AG10803 (cell line): ENCODE measurements around the gene TAS1R3.
A peak's percentile ranks its signal among the peaks of the same experiment; 100 is the strongest.

ENCODE experiments used
- DNase-seq: peaks from one replicate; pipeline ENCODE4 v3.0.0; 2010; ENCODE audit warnings: low read depth
- H3K4me3 ChIP-seq: 2 replicates; pipeline ENCODE4 v1.5.1; 2011; ENCODE audit warnings: mild to moderate bottlenecking, low read length, control low read depth
- CTCF ChIP-seq: conservative IDR thresholded peaks from 2 replicates; pipeline ENCODE4 v1.5.1; 2011; ENCODE audit warnings: mild to moderate bottlenecking, low read length, control low read depth, inconsistent platforms

Gene TAS1R3

GRCh38 chr1:1331068-1331965 is at the start of gene TAS1R3:
TSS of gene TAS1R3 (plus strand) at chr1:1331280. CDS start at chr1:1331346, 66 bp downstream.
- DNase-seq: no peak
- H3K4me3 ChIP-seq: no peak within 1 kb of the TSS
- no peak for TF ChIP-seq CTCF

GRCh38 chr1:1281533-1282321 is 49.4 kb upstream of the TAS1R3 start:
- H3K4me3 ChIP-seq: no peak overlapping the region
- TF ChIP-seq CTCF: no peak
- peak; percentile 48 for DNase-seq

GRCh38 chr1:1282998-1283397 is 48.1 kb upstream of the TAS1R3 start:
- no peak for TF ChIP-seq CTCF
- DNase-seq: no peak
- no peak overlapping the region for H3K4me3 ChIP-seq

- no peak for TF ChIP-seq CTCF
- DNase-seq: no peak
- H3K4me3 ChIP-seq: no peak overlapping the region
These were observed 47.3 kb upstream of the TAS1R3 start for GRCh38 chr1:1283821-1284220.

GRCh38 chr1:1284221-1285101 is 46.6 kb upstream of the TAS1R3 start:
- DNase-seq: no peak
- no peak overlapping the region for H3K4me3 ChIP-seq
- no peak for TF ChIP-seq CTCF

- TF ChIP-seq CTCF: no peak
- no peak for DNase-seq
- H3K4me3 ChIP-seq: no peak overlapping the region
These were observed 45.9 kb upstream of the TAS1R3 start for GRCh38 chr1:1285102-1285571.
